GM18519 (cell line): ENCODE results near the gene MEAF6.

ENCODE experiments used
- ATAC-seq: cut with Tn5 transposase; IDR thresholded peaks from one replicate; pipeline ENCODE4 v1.9.1; 2021; ENCODE audit warnings: mild to moderate bottlenecking, moderate library complexity; ENCODE audit not compliant: unreplicated experiment, low FRiP score

MEAF6 gene

GRCh38 chr1:37485902-37486679 lies 28.5 kb downstream of the MEAF6 start:
- ATAC-seq: no peak

- ATAC-seq: no peak
Measured at GRCh38 chr1:37484325-37485051, 30.1 kb downstream of the MEAF6 start.

GRCh38 chr1:37483785-37484184 lies 30.8 kb downstream of the MEAF6 start:
- ATAC-seq: no peak

GRCh38 chr1:37482796-37483744 lies 31.5 kb downstream of the MEAF6 start:
- no peak for ATAC-seq

GRCh38 chr1:37482004-37482785 lies 32.4 kb downstream of the MEAF6 start:
- ATAC-seq: no peak

- no peak for ATAC-seq
Measured at GRCh38 chr1:37481289-37482003, 33.1 kb downstream of the MEAF6 start.

- no peak for ATAC-seq
Measured at GRCh38 chr1:37480581-37481288, 33.8 kb downstream of the MEAF6 start.

GRCh38 chr1:37480125-37480466 lies 34.5 kb downstream of the MEAF6 start:
- ATAC-seq: no peak

GRCh38 chr1:37479255-37480124 lies 35.1 kb downstream of the MEAF6 start:
- ATAC-seq: no peak

GRCh38 chr1:37478890-37479254 lies 35.7 kb downstream of the MEAF6 start:
- ATAC-seq: no peak

GRCh38 chr1:37478451-37478881 lies 36.1 kb downstream of the MEAF6 start:
- no peak for ATAC-seq

GRCh38 chr1:37477946-37478345 lies 36.6 kb downstream of the MEAF6 start:
- no peak for ATAC-seq

GRCh38 chr1:37477198-37477931 lies 37.2 kb downstream of the MEAF6 start:
- ATAC-seq: no peak

GRCh38 chr1:37476460-37477197 lies 37.9 kb downstream of the MEAF6 start:
- ATAC-seq: no peak

GRCh38 chr1:37476087-37476452 lies 38.5 kb downstream of the MEAF6 start:
- ATAC-seq: no peak

GRCh38 chr1:37475380-37476086 lies 39.0 kb downstream of the MEAF6 start:
- no peak for ATAC-seq
